ENCODE data around the gene SAT2.
A peak's percentile ranks its signal among the peaks of the same experiment; 100 is the strongest.

The SAT2 gene

DNA sequence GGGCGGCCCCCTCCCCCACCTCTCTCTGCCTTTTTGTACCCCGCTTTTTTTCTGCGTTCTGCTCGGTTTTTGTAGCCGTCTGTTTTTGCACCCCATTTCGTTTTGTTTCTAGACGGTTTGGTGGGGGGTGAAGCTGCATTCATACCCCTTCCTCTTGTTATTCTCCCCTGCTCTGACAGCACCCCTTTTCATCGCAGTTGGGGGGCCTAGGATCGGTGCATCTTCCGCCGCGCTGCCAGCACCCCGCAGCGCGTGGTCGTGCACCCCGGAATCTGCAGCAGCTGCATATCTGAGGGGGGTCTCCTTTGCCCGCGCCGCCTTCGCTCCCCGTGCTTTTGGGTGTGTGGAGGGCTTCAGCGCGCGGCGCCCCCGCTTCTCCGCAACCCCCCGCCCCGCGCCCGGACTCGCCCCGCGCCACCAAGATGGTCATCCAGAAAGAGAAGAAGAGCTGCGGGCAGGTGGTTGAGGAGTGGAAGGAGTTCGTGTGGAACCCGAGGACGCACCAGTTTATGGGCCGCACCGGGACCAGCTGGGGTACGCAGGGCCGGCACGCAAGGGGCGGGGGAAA is 23.6 kb upstream of the SAT2 start:
- under 1% methylated on average over 38 of the region's 45 CpGs for WGBS
- Histone ChIP-seq H3K4me3 (ENCODE audit: insufficient read depth in 1 of 2, low read depth in 1 of 2, low read length in 2 of 2) (peak overlapping the region; percentile 24 to 63), H2AK5ac (ENCODE audit: low read length, severe bottlenecking) (no peak overlapping the region)

GRCh38 chr17:7650509-7651096 is 23.0 kb upstream of the SAT2 start, which contains the start of gene ATP1B2:
ATP1B2 (plus strand) TSS chr17:7650926; CDS start chr17:7651519, 593 bp downstream.
- Histone ChIP-seq H2AK5ac (ENCODE audit: low read length, severe bottlenecking) (no peak within 1 kb of the TSS), H2BK15ac (ENCODE audit: low read depth, poor library complexity, severe bottlenecking) (peak within 1 kb of the TSS; percentile 40), H4K91ac (ENCODE audit: low read length) (no peak within 1 kb of the TSS), H3K27ac (ENCODE audit: low read length, poor library complexity, severe bottlenecking) (no peak within 1 kb of the TSS), H2AFZ (ENCODE audit: low read depth, low read length) (peak within 1 kb of the TSS; percentile 31), H3K27me3 (ENCODE audit: control insufficient read depth in 1 of 2, insufficient read depth in 1 of 2, low read length in 2 of 2) (peaks cover 69 to 76% of the 10 kb centered on the region in 2 experiments), H3K9me3 (ENCODE audit: control insufficient read depth, low read length) (no peaks in the 10 kb centered on the region), H3K14ac (ENCODE audit: low read length in 2 of 2) (no peak within 1 kb of the TSS), H3K23ac (ENCODE audit: low read length in 2 of 2) (peak within 1 kb of the TSS; percentile 61 to 80), H3K18ac (ENCODE audit: low read depth in 1 of 2, low read length in 2 of 2) (peak within 1 kb of the TSS in 1 of 2 experiments; percentile 35), H3K36me3 (ENCODE audit: control insufficient read depth in 1 of 2, insufficient read depth in 2 of 2, low read depth in 1 of 2, low read length in 2 of 2) (no peaks in the 10 kb centered on the region), H3K4me1 (ENCODE audit: control insufficient read depth, insufficient read depth, low read depth, low read length) (peaks cover 20% of the 10 kb centered on the region), H2BK5ac (ENCODE audit: low read depth, low read length, poor library complexity, severe bottlenecking) (no peak within 1 kb of the TSS), H4K8ac (ENCODE audit: low read length) (no peak within 1 kb of the TSS), H3K4ac (ENCODE audit: low read depth in 1 of 2, low read length in 2 of 2) (no peak within 1 kb of the TSS), H2BK120ac (ENCODE audit: low read depth, low read length) (peak within 1 kb of the TSS; percentile 23), H3K4me3 (ENCODE audit: insufficient read depth in 1 of 2, low read depth in 1 of 2, low read length in 2 of 2) (peak within 1 kb of the TSS; percentile 24 to 66), H3K4me2 (ENCODE audit: low read length, poor library complexity, severe bottlenecking) (peak within 1 kb of the TSS; percentile 84), H3K79me1 (replicated peaks; ENCODE audit: low read length, poor library complexity, severe bottlenecking) (no peaks in the 10 kb centered on the region), H3K9ac (ENCODE audit: low read length) (no peak within 1 kb of the TSS), H2BK12ac (ENCODE audit: low read length in 2 of 2) (no peak within 1 kb of the TSS)
- DNase-seq, result peak; percentile 56
- WGBS, result under 1% methylated on average over 28 of the region's 34 CpGs

More for the DNA sequence above, 23.6 kb upstream of the SAT2 start:
- Histone ChIP-seq H3K4ac (ENCODE audit: low read depth in 1 of 2, low read length in 2 of 2) (no peak overlapping the region), H3K9me3 (ENCODE audit: control insufficient read depth, low read length) (no peaks in the 10 kb centered on the region), H3K9ac (ENCODE audit: low read length) (no peak overlapping the region), H3K27ac (ENCODE audit: low read length, poor library complexity, severe bottlenecking) (no peak overlapping the region), H2AFZ (ENCODE audit: low read depth, low read length) (peak overlapping the region; percentile 10), H3K36me3 (ENCODE audit: control insufficient read depth in 1 of 2, insufficient read depth in 2 of 2, low read depth in 1 of 2, low read length in 2 of 2) (no peaks in the 10 kb centered on the region), H4K91ac (ENCODE audit: low read length) (no peak overlapping the region), H3K4me1 (ENCODE audit: control insufficient read depth, insufficient read depth, low read depth, low read length) (peaks cover 20% of the 10 kb centered on the region), H3K23ac (ENCODE audit: low read length in 2 of 2) (peak overlapping the region; percentile 61 to 80), H3K18ac (ENCODE audit: low read depth in 1 of 2, low read length in 2 of 2) (peak overlapping the region in 1 of 2 experiments; percentile 35), H2BK5ac (ENCODE audit: low read depth, low read length, poor library complexity, severe bottlenecking) (no peak overlapping the region), H2BK12ac (ENCODE audit: low read length in 2 of 2) (no peak overlapping the region), H3K79me1 (replicated peaks; ENCODE audit: low read length, poor library complexity, severe bottlenecking) (no peaks in the 10 kb centered on the region), H3K4me2 (ENCODE audit: low read length, poor library complexity, severe bottlenecking) (peak overlapping the region; percentile 84), H3K27me3 (ENCODE audit: control insufficient read depth in 1 of 2, insufficient read depth in 1 of 2, low read length in 2 of 2) (peaks cover 70 to 76% of the 10 kb centered on the region in 2 experiments), H4K8ac (ENCODE audit: low read length) (no peak overlapping the region), H3K14ac (ENCODE audit: low read length in 2 of 2) (no peak overlapping the region), H2BK120ac (ENCODE audit: low read depth, low read length) (peak overlapping the region; percentile 23), H2BK15ac (ENCODE audit: low read depth, poor library complexity, severe bottlenecking) (peak overlapping the region; percentile 40)
- DNase-seq, result no peak

DNA sequence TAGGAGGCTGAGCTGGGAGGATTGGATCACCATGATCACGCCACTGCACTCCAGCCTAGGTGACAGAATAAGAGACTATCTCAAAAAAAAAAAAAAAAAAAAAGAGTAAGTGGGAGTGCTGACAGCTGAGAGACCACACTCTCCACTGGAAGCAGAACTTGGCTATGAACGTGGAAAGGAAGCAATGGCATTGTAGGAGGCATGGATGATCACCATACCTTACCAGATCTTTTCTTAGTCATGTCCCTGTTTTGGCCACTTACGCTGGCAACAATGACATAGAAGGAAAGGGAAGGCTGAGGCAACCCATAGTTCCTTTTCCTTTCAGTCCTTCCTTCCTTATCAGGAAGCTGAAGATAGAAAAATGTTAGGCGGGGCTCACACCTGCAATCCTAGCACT is 19.4 kb upstream of the SAT2 start:
- no peak overlapping the region for H2BK120ac ChIP-seq (ENCODE audit: low read depth, low read length)
- no peak overlapping the region for H3K23ac ChIP-seq (ENCODE audit: low read length in 2 of 2)
- H2BK12ac ChIP-seq (ENCODE audit: low read length in 2 of 2), result no peak overlapping the region
- H2BK5ac ChIP-seq (ENCODE audit: low read depth, low read length, poor library complexity, severe bottlenecking), result no peak overlapping the region
- no peaks in the 10 kb centered on the region for H3K79me1 ChIP-seq (replicated peaks; ENCODE audit: low read length, poor library complexity, severe bottlenecking)
- H3K27ac ChIP-seq (ENCODE audit: low read length, poor library complexity, severe bottlenecking), result no peak overlapping the region
- no peak overlapping the region for H3K4ac ChIP-seq (ENCODE audit: low read depth in 1 of 2, low read length in 2 of 2)
- H2BK15ac ChIP-seq (ENCODE audit: low read depth, poor library complexity, severe bottlenecking), result no peak overlapping the region
- no peaks in the 10 kb centered on the region for H3K36me3 ChIP-seq (ENCODE audit: control insufficient read depth in 1 of 2, insufficient read depth in 2 of 2, low read depth in 1 of 2, low read length in 2 of 2)
- no peak overlapping the region for H3K18ac ChIP-seq (ENCODE audit: low read depth in 1 of 2, low read length in 2 of 2)
- peaks cover 45 to 54% of the 10 kb centered on the region in 2 experiments for H3K27me3 ChIP-seq (ENCODE audit: control insufficient read depth in 1 of 2, insufficient read depth in 1 of 2, low read length in 2 of 2)
- DNase-seq, result no peak
- no peak overlapping the region for H3K4me2 ChIP-seq (ENCODE audit: low read length, poor library complexity, severe bottlenecking)
- no peaks in the 10 kb centered on the region for H3K9me3 ChIP-seq (ENCODE audit: control insufficient read depth, low read length)
- H3K4me3 ChIP-seq (ENCODE audit: insufficient read depth in 1 of 2, low read depth in 1 of 2, low read length in 2 of 2), result no peak overlapping the region
- 92% methylated on average over 3 of the region's 4 CpGs for WGBS
- no peak overlapping the region for H3K9ac ChIP-seq (ENCODE audit: low read length)
- no peak overlapping the region for H3K14ac ChIP-seq (ENCODE audit: low read length in 2 of 2)
- H3K4me1 ChIP-seq (ENCODE audit: control insufficient read depth, insufficient read depth, low read depth, low read length), result peaks cover 20% of the 10 kb centered on the region
- no peak overlapping the region for H2AFZ ChIP-seq (ENCODE audit: low read depth, low read length)
- H4K8ac ChIP-seq (ENCODE audit: low read length), result no peak overlapping the region
- H2AK5ac ChIP-seq (ENCODE audit: low read length, severe bottlenecking), result no peak overlapping the region
- H4K91ac ChIP-seq (ENCODE audit: low read length), result no peak overlapping the region

GRCh38 chr17:7646457-7646856 is 18.8 kb upstream of the SAT2 start:
- H2BK120ac ChIP-seq (ENCODE audit: low read depth, low read length), result no peak overlapping the region
- no peak overlapping the region for H4K8ac ChIP-seq (ENCODE audit: low read length)
- no peak overlapping the region for H3K27ac ChIP-seq (ENCODE audit: low read length, poor library complexity, severe bottlenecking)
- no peak overlapping the region for H3K4me3 ChIP-seq (ENCODE audit: insufficient read depth in 1 of 2, low read depth in 1 of 2, low read length in 2 of 2)
- H2AFZ ChIP-seq (ENCODE audit: low read depth, low read length), result no peak overlapping the region
- WGBS, result 76% methylated on average over 9 of the region's 9 CpGs
- H4K91ac ChIP-seq (ENCODE audit: low read length), result no peak overlapping the region
- H3K23ac ChIP-seq (ENCODE audit: low read length in 2 of 2), result no peak overlapping the region
- no peak overlapping the region for H2BK12ac ChIP-seq (ENCODE audit: low read length in 2 of 2)
- H2BK15ac ChIP-seq (ENCODE audit: low read depth, poor library complexity, severe bottlenecking), result no peak overlapping the region
- no peak overlapping the region for H2AK5ac ChIP-seq (ENCODE audit: low read length, severe bottlenecking)
- peaks cover 41 to 49% of the 10 kb centered on the region in 2 experiments for H3K27me3 ChIP-seq (ENCODE audit: control insufficient read depth in 1 of 2, insufficient read depth in 1 of 2, low read length in 2 of 2)
- H3K14ac ChIP-seq (ENCODE audit: low read length in 2 of 2), result no peak overlapping the region
- H3K9me3 ChIP-seq (ENCODE audit: control insufficient read depth, low read length), result no peaks in the 10 kb centered on the region
- H3K18ac ChIP-seq (ENCODE audit: low read depth in 1 of 2, low read length in 2 of 2), result no peak overlapping the region
- no peak overlapping the region for H3K4me2 ChIP-seq (ENCODE audit: low read length, poor library complexity, severe bottlenecking)
- H3K4ac ChIP-seq (ENCODE audit: low read depth in 1 of 2, low read length in 2 of 2), result no peak overlapping the region
- no peaks in the 10 kb centered on the region for H3K36me3 ChIP-seq (ENCODE audit: control insufficient read depth in 1 of 2, insufficient read depth in 2 of 2, low read depth in 1 of 2, low read length in 2 of 2)
- peaks cover 16% of the 10 kb centered on the region for H3K4me1 ChIP-seq (ENCODE audit: control insufficient read depth, insufficient read depth, low read depth, low read length)
- H3K79me1 ChIP-seq (replicated peaks; ENCODE audit: low read length, poor library complexity, severe bottlenecking), result no peaks in the 10 kb centered on the region
- no peak overlapping the region for H2BK5ac ChIP-seq (ENCODE audit: low read depth, low read length, poor library complexity, severe bottlenecking)
- H3K9ac ChIP-seq (ENCODE audit: low read length), result no peak overlapping the region
- DNase-seq, result no peak

All from mesenchymal stem cell (in vitro differentiated cells and primary cell).